H9 (cell line): ENCODE results near the gene FAM217B. TPM values are rescaled to one million over a fixed set of nuclear protein-coding genes. Genes with fewer than 3 reads are reported as not detected.

ENCODE experiments used
- DNase-seq: peaks from one replicate; pipeline ENCODE4 v3.0.0-alpha.2; 2017
- H2AFZ ChIP-seq: one replicate; pipeline ENCODE4 v1.6.1; 2013; ENCODE audit warnings: mild to moderate bottlenecking, low read length, control low read depth, moderate library complexity
- H2AK5ac ChIP-seq: 2 replicates; pipeline ENCODE4 v1.6.1; 2013; ENCODE audit warnings: low read length, control low read depth, mixed read lengths; ENCODE audit not compliant: insufficient read length
- H2BK120ac ChIP-seq: one replicate; pipeline ENCODE4 v1.6.1; 2013; ENCODE audit warnings: low read depth, mild to moderate bottlenecking, low read length, control low read depth, inconsistent platforms; ENCODE audit not compliant: poor library complexity, severe bottlenecking
- H2BK12ac ChIP-seq: 2 replicates; pipeline ENCODE4 v1.6.1; 2013; ENCODE audit warnings: low read length, control low read depth, mixed read lengths, low read depth; ENCODE audit not compliant: insufficient read length
- H2BK15ac ChIP-seq: 2 replicates; pipeline ENCODE4 v1.6.1; 2013; ENCODE audit warnings: low read depth, low read length, control low read depth
- H2BK20ac ChIP-seq: one replicate; pipeline ENCODE4 v1.6.1; 2013; ENCODE audit warnings: low read depth, mild to moderate bottlenecking, low read length, control low read depth, inconsistent platforms; ENCODE audit not compliant: poor library complexity, severe bottlenecking
- H2BK5ac ChIP-seq: 2 replicates; pipeline ENCODE4 v1.6.1; 2013; ENCODE audit warnings: low read length, control low read depth, mixed read lengths; ENCODE audit not compliant: insufficient read length
- H3K14ac ChIP-seq: 2 replicates; pipeline ENCODE4 v1.6.1; 2013; ENCODE audit warnings: low read length, control low read depth; ENCODE audit not compliant: insufficient read depth
- H3K18ac ChIP-seq: 2 replicates; pipeline ENCODE4 v1.6.1; 2013; ENCODE audit warnings: low read depth, mild to moderate bottlenecking, mixed read lengths, low read length, control low read depth; ENCODE audit not compliant: insufficient read length
- H3K23ac ChIP-seq: 2 replicates; pipeline ENCODE4 v1.6.1; 2013; ENCODE audit warnings: low read length, control low read depth, mixed read lengths, low read depth; ENCODE audit not compliant: insufficient read length
- H3K23me2 ChIP-seq: 2 replicates; pipeline ENCODE4 v1.6.1; 2013; ENCODE audit warnings: low read depth, mild to moderate bottlenecking, mixed read lengths, low read length, control low read depth; ENCODE audit not compliant: insufficient read length, poor library complexity, severe bottlenecking
- H3K27ac ChIP-seq: 2 replicates; pipeline ENCODE4 v1.5.1; 2013; ENCODE audit warnings: low read length, control low read depth, mixed read lengths, low read depth; ENCODE audit not compliant: insufficient read length
- H3K27me3 ChIP-seq: 2 replicates; pipeline ENCODE4 v1.6.1; 2013; ENCODE audit warnings: low read length, control low read depth, inconsistent platforms; ENCODE audit not compliant: insufficient read depth
- H3K4ac ChIP-seq: 2 replicates; pipeline ENCODE4 v1.6.1; 2013; ENCODE audit warnings: low read depth, mild to moderate bottlenecking, control low read depth, inconsistent platforms, low read length, moderate library complexity
- H3K4me1 ChIP-seq: 2 replicates; pipeline ENCODE4 v1.6.1; 2013; ENCODE audit warnings: low read length, control low read depth, inconsistent platforms; ENCODE audit not compliant: insufficient read depth
- H3K4me2 ChIP-seq: 2 replicates; pipeline ENCODE4 v1.6.1; 2013; ENCODE audit warnings: low read length, control low read depth, mixed read lengths; ENCODE audit not compliant: insufficient read length, insufficient read depth
- H3K56ac ChIP-seq: 2 replicates; pipeline ENCODE4 v1.6.1; 2013; ENCODE audit warnings: low read depth, mild to moderate bottlenecking, mixed read lengths, low read length, control low read depth; ENCODE audit not compliant: insufficient read length
- H3K79me1 ChIP-seq: 2 replicates; pipeline ENCODE4 v1.6.1; 2013; ENCODE audit warnings: low read depth, mild to moderate bottlenecking, moderate library complexity, low read length, control low read depth, inconsistent platforms; ENCODE audit not compliant: insufficient read depth, poor library complexity, severe bottlenecking
- H3K79me2 ChIP-seq: 2 replicates; pipeline ENCODE4 v1.6.1; 2013; ENCODE audit warnings: low read length, control low read depth, inconsistent platforms; ENCODE audit not compliant: insufficient read depth
- H3K9ac ChIP-seq: 2 replicates; pipeline ENCODE4 v1.6.1; 2013; ENCODE audit warnings: low read length, control low read depth, mixed read lengths; ENCODE audit not compliant: insufficient read length; ENCODE audit errors: extremely low read depth
- H3K9me3 ChIP-seq: one replicate; pipeline ENCODE4 v1.6.1; 2013; ENCODE audit warnings: low read depth, low read length, inconsistent platforms; ENCODE audit not compliant: control insufficient read depth
- H3T11ph ChIP-seq: one replicate; pipeline ENCODE4 v1.6.1; 2013; ENCODE audit warnings: mild to moderate bottlenecking, low read length, control low read depth, inconsistent platforms
- H4K20me1 ChIP-seq: one replicate; pipeline ENCODE4 v1.6.1; 2013; ENCODE audit not compliant: control insufficient read depth, insufficient read length, insufficient read depth
- H4K5ac ChIP-seq: 2 replicates; pipeline ENCODE4 v1.6.1; 2013; ENCODE audit warnings: low read depth, mild to moderate bottlenecking, mixed read lengths, low read length, control low read depth; ENCODE audit not compliant: insufficient read length
- H4K8ac ChIP-seq: replicated peaks from 2 replicates; pipeline ENCODE4 v1.6.1; 2013; ENCODE audit warnings: low read length, control low read depth, mixed read lengths, low read depth; ENCODE audit not compliant: insufficient read length
- H4K91ac ChIP-seq: 2 replicates; pipeline ENCODE4 v1.6.1; 2013; ENCODE audit warnings: low read depth, mild to moderate bottlenecking, moderate library complexity, mixed read lengths, low read length, control low read depth; ENCODE audit not compliant: insufficient read length
- H3K27ac Mint-ChIP-seq, 3 experiments: 2 replicates in 2 of 3; 3 replicates in 1 of 3; pipeline ENCODE4 v1.8.0; 2020 to 2021; ENCODE audit warnings: mixed read lengths in 3 of 3, mild to moderate bottlenecking in 1 of 3, moderate library complexity in 1 of 3
- H3K27me3 Mint-ChIP-seq: 2 replicates; pipeline ENCODE4 v1.8.0; 2021; ENCODE audit warnings: low read depth, mild to moderate bottlenecking, moderate library complexity, mixed read lengths
- H3K36me3 Mint-ChIP-seq, 3 experiments: 2 replicates in 2 of 3; 3 replicates in 1 of 3; pipeline ENCODE4 v1.8.0; 2020 to 2021; ENCODE audit warnings: low read depth in 3 of 3, mixed read lengths in 3 of 3; ENCODE audit not compliant: insufficient read depth in 1 of 3
- H3K4me1 Mint-ChIP-seq, 2 experiments: 2 replicates each; pipeline ENCODE4 v1.8.0; 2020; ENCODE audit warnings: mixed read lengths in 2 of 2
- H3K4me3 Mint-ChIP-seq, 2 experiments: 2 replicates in 1 of 2; 3 replicates in 1 of 2; pipeline ENCODE4 v1.8.0; 2020 to 2021; ENCODE audit warnings: mild to moderate bottlenecking in 2 of 2, mixed read lengths in 2 of 2, moderate library complexity in 1 of 2
- H3K9me3 Mint-ChIP-seq, 2 experiments: 2 replicates in 1 of 2; 3 replicates in 1 of 2; pipeline ENCODE4 v1.8.0; 2020; ENCODE audit warnings: mild to moderate bottlenecking in 2 of 2, mixed read lengths in 2 of 2, moderate library complexity in 1 of 2
- WGBS: extraction: QIAGEN DNeasy Blood & Tissue Kit; methylation state at CpG from one replicate; pipeline ENCODE4 v1.1.7; 2013; ENCODE audit warnings: missing lambda C conversion rate, low lambda C conversion rate, mixed read lengths; ENCODE audit not compliant: insufficient read length; ENCODE audit errors: extremely low coverage; 5-methylcytosine and 5-hydroxymethylcytosine counted together
- total RNA-seq: library from RNA; stranded (reverse); gene quantifications from 2 replicates; pipeline ENCODE4 v1.2.1, GENCODE V29; 2021
- TF ChIP-seq, protein P1 (sequence below): fragments of 200-600 bp; sonication (generic); conservative IDR thresholded peaks from 3 replicates; pipeline ENCODE4 v1.8.0; 2021; ENCODE audit warnings: antibody characterized with exemption, mild to moderate bottlenecking

FAM217B gene
- total RNA-seq, 1 experiment from 2014 or later: 24.5 TPM

DNA sequence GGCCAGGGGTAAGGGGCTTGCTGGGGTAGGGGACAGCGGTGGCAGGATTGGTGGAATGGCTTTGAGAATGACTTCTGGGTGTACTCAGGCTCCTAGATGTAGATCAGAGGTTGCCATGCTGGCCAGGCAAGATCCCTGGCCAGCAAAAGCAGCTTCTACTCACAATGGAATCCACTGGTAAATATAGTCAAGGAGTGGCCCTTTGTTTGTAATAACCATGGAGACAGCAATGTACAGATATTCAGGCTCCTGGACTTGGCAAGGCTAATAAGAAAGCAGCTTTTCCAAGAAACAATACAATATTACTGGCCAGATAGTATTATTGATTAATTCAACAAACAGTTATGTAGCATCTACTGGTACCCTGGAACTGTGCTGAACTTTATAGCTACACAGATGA is 55.9 kb downstream of the FAM217B start:
- H4K20me1 ChIP-seq: no peaks in the 10 kb centered on the region
- no peak overlapping the region for H3K4me2 ChIP-seq
- H4K91ac ChIP-seq: no peak overlapping the region
- Mint-ChIP-seq H3K36me3 (no peaks in the 10 kb centered on the region), H3K27me3 (peaks cover 4% of the 10 kb centered on the region), H3K4me1 (peaks cover 34 to 36% of the 10 kb centered on the region in 2 experiments), H3K27ac (no peak overlapping the region), H3K4me3 (no peak overlapping the region), H3K9me3 (peaks cover 0 to 2% of the 10 kb centered on the region in 2 experiments; a peak in 1 of 5 replicates)
- no peaks in the 10 kb centered on the region for H3K4me1 ChIP-seq
- H3K18ac ChIP-seq: no peak overlapping the region
- no peak for DNase-seq
- H3K56ac ChIP-seq: no peak overlapping the region
- no peak overlapping the region for H2BK120ac ChIP-seq
- H3K27me3 ChIP-seq: no peaks in the 10 kb centered on the region
- H3T11ph ChIP-seq: no peak overlapping the region
- no peak overlapping the region for H2BK15ac ChIP-seq
- H3K79me1 ChIP-seq: no peaks in the 10 kb centered on the region
- H2BK20ac ChIP-seq: no peak overlapping the region
- no peak overlapping the region for H2BK5ac ChIP-seq
- WGBS: no CpG with 5 or more reads among the region's 1 CpG
- H3K9me3 ChIP-seq: no peaks in the 10 kb centered on the region
- H3K27ac ChIP-seq: no peak overlapping the region
- no peaks in the 10 kb centered on the region for H3K79me2 ChIP-seq
- H3K14ac ChIP-seq: no peak overlapping the region
- no peak overlapping the region for H2AFZ ChIP-seq
- H3K23ac ChIP-seq: no peak overlapping the region
- H3K23me2 ChIP-seq: peaks cover 8% of the 10 kb centered on the region
- H2BK12ac ChIP-seq: no peak overlapping the region
- no peak overlapping the region for H3K9ac ChIP-seq
- TF ChIP-seq, protein P1, sequence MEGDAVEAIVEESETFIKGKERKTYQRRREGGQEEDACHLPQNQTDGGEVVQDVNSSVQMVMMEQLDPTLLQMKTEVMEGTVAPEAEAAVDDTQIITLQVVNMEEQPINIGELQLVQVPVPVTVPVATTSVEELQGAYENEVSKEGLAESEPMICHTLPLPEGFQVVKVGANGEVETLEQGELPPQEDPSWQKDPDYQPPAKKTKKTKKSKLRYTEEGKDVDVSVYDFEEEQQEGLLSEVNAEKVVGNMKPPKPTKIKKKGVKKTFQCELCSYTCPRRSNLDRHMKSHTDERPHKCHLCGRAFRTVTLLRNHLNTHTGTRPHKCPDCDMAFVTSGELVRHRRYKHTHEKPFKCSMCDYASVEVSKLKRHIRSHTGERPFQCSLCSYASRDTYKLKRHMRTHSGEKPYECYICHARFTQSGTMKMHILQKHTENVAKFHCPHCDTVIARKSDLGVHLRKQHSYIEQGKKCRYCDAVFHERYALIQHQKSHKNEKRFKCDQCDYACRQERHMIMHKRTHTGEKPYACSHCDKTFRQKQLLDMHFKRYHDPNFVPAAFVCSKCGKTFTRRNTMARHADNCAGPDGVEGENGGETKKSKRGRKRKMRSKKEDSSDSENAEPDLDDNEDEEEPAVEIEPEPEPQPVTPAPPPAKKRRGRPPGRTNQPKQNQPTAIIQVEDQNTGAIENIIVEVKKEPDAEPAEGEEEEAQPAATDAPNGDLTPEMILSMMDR: no peak
- no peak overlapping the region for H4K8ac ChIP-seq
- H2AK5ac ChIP-seq: no peak overlapping the region
- H4K5ac ChIP-seq: no peak overlapping the region
- H3K4ac ChIP-seq: no peak overlapping the region
